Midbrain (tissue), 1 donor: Measurements from ENCODE around the gene RBMS1.
"Not testable (repeated sequence)": the region's sequence is repeated elsewhere in the genome, so short reads cannot be mapped to it uniquely, and the experiment has no call there.

Experiments
- DNase-seq: peaks from one replicate; lab custom pipeline; 2025; lab: John Stamatoyannopoulos, UW

The RBMS1 gene

GRCh38 chr2:160380000-160380570, 113.5 kb downstream of the RBMS1 start:
- no peak for DNase-seq

GRCh38 chr2:160379399-160379798, 114.2 kb downstream of the RBMS1 start:
- no peak for DNase-seq

GRCh38 chr2:160377204-160377995, 116.2 kb downstream of the RBMS1 start:
- no peak for DNase-seq

- no peak for DNase-seq
Measured at GRCh38 chr2:160376576-160376975, 117.0 kb downstream of the RBMS1 start.

GRCh38 chr2:160375802-160376469, 117.7 kb downstream of the RBMS1 start:
- DNase-seq, result no peak

GRCh38 chr2:160375037-160375436, 118.6 kb downstream of the RBMS1 start:
- no peak for DNase-seq

GRCh38 chr2:160373666-160374065, 119.9 kb downstream of the RBMS1 start:
- no peak for DNase-seq

- no peak for DNase-seq
Measured at GRCh38 chr2:160373263-160373662, 120.3 kb downstream of the RBMS1 start.

- no peak for DNase-seq
Measured at GRCh38 chr2:160372585-160372984, 121.0 kb downstream of the RBMS1 start.

GRCh38 chr2:160372010-160372356, 121.6 kb downstream of the RBMS1 start:
- no peak for DNase-seq

- DNase-seq, result no peak
Measured at GRCh38 chr2:160371251-160372009, 122.2 kb downstream of the RBMS1 start.

GRCh38 chr2:160368988-160369930, 124.3 kb downstream of the RBMS1 start:
- no peak for DNase-seq

GRCh38 chr2:160367887-160368286, 125.7 kb downstream of the RBMS1 start:
- DNase-seq, result no peak

- not testable (repeated sequence) for DNase-seq
Measured at GRCh38 chr2:160367139-160367538, 126.5 kb downstream of the RBMS1 start.

GRCh38 chr2:160366474-160366873, 127.1 kb downstream of the RBMS1 start:
- no peak for DNase-seq

- no peak for DNase-seq
Measured at GRCh38 chr2:160365716-160366367, 127.8 kb downstream of the RBMS1 start.

GRCh38 chr2:160364364-160364763, 129.2 kb downstream of the RBMS1 start:
- no peak for DNase-seq

- DNase-seq, result no peak
Measured at GRCh38 chr2:160363961-160364360, 129.6 kb downstream of the RBMS1 start.

- DNase-seq, result no peak
Measured at GRCh38 chr2:160363055-160363454, 130.6 kb downstream of the RBMS1 start.

- DNase-seq, result no peak
Measured at GRCh38 chr2:160362541-160362940, 131.1 kb downstream of the RBMS1 start.

GRCh38 chr2:160362018-160362417, 131.6 kb downstream of the RBMS1 start:
- DNase-seq, result no peak
